Measurements from ENCODE around the gene WWC2.

Gene WWC2

DNA sequence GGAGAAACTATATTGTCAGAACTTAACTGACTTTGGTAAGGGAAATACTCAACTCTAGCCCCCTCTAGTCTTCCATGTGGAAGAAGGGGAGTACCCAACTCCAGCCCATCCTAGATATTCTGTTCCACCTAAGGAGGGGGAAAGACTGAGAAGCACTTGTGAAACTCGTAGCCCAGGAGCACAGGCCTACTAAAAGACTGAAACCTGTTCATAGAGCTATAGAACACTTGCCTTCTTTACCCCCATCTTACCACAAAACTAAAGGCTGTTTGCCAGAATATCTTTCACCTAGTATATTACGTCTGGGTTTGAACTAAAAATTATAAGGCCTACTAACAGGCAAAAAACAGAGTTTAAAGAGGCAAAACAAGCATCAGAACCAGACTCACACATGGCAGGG lies 205.5 kb downstream of the WWC2 start:
- TF ChIP-seq SUZ12 (IDR thresholded peaks at IDR 0.05; ENCODE audit: extremely low read depth, insufficient read depth, insufficient read length) (no peak), YY1 (IDR thresholded peaks at IDR 0.05; ENCODE audit: insufficient read depth, insufficient read length) (no peak)
- no peak overlapping the region for H3K9ac ChIP-seq (ENCODE audit: insufficient read length, low read depth)
- no peaks in the 10 kb centered on the region for H3K27me3 ChIP-seq (ENCODE audit: insufficient read depth, insufficient read length)
- peaks cover 18% of the 10 kb centered on the region for H3K36me3 ChIP-seq (ENCODE audit: insufficient read depth, insufficient read length, low read length)
- no peak overlapping the region for H3K4me3 ChIP-seq (ENCODE audit: insufficient read length, low read depth)
- H3K9me3 ChIP-seq (ENCODE audit: insufficient read depth, low read length): no peaks in the 10 kb centered on the region
- DNase-seq (ENCODE audit: low read depth, low spot score): no peak
- H3K4me1 ChIP-seq (ENCODE audit: insufficient read depth, insufficient read length): no peaks in the 10 kb centered on the region

DNA sequence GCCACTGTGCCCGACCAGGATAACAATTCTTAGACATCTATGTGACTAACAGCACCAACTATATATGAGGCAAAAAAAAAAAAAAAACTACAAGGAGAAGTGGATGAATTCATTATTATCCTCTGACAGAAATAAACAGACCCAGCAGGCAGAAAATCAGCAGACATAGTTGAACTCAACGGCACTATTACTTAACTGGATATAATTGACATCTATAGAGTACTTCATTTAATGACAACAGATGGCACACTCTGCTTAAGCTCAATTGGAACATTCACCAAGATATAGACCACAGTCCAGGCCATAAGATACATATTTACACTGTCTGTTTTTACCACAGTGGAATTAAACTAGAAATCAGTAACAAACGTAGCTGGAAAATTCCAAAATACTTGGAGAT lies 207.8 kb downstream of the WWC2 start:
- Histone ChIP-seq H3K9ac (ENCODE audit: insufficient read length, low read depth) (no peak overlapping the region), H3K27me3 (ENCODE audit: insufficient read depth, insufficient read length) (no peaks in the 10 kb centered on the region), H3K36me3 (ENCODE audit: insufficient read depth, insufficient read length, low read length) (peaks cover 16% of the 10 kb centered on the region), H3K4me1 (ENCODE audit: insufficient read depth, insufficient read length) (no peaks in the 10 kb centered on the region), H3K9me3 (ENCODE audit: insufficient read depth, low read length) (no peaks in the 10 kb centered on the region), H3K4me3 (ENCODE audit: insufficient read length, low read depth) (no peak overlapping the region)
- DNase-seq (ENCODE audit: low read depth, low spot score): no peak
- TF ChIP-seq YY1 (IDR thresholded peaks at IDR 0.05; ENCODE audit: insufficient read depth, insufficient read length) (no peak), SUZ12 (IDR thresholded peaks at IDR 0.05; ENCODE audit: extremely low read depth, insufficient read depth, insufficient read length) (no peak), ZNF274 (IDR thresholded peaks at IDR 0.05; ENCODE audit: low read depth, low read length) (no peak)

DNA sequence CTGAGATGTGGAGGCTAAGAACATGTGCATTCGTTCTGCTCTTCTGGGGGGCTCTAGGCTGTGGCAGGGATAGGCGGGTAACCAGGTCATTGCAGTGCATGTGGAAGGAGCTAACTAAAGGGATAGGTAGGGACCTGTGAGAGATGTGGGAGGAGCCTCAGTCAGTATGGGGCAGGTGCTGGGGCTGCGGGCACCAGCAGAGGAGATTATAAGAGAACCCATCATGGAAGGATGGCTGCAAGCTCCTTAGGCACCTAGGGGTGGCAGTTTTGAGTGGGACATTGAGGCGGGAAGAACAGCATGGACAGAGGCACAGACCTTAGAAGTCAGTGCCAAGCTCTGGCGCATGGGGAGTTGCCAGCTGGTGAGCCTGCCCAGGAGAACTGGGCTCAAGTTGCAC lies 213.8 kb downstream of the WWC2 start:
- Histone ChIP-seq H3K4me1 (ENCODE audit: insufficient read depth, insufficient read length) (no peaks in the 10 kb centered on the region), H3K9me3 (ENCODE audit: insufficient read depth, low read length) (no peaks in the 10 kb centered on the region), H3K9ac (ENCODE audit: insufficient read length, low read depth) (no peak overlapping the region), H3K27me3 (ENCODE audit: insufficient read depth, insufficient read length) (no peaks in the 10 kb centered on the region), H3K4me3 (ENCODE audit: insufficient read length, low read depth) (no peak overlapping the region), H3K36me3 (ENCODE audit: insufficient read depth, insufficient read length, low read length) (peaks cover 39% of the 10 kb centered on the region)
- TF ChIP-seq YY1 (IDR thresholded peaks at IDR 0.05; ENCODE audit: insufficient read depth, insufficient read length) (no peak), SUZ12 (IDR thresholded peaks at IDR 0.05; ENCODE audit: extremely low read depth, insufficient read depth, insufficient read length) (no peak), ZNF274 (IDR thresholded peaks at IDR 0.05; ENCODE audit: low read depth, low read length) (no peak)
- DNase-seq (ENCODE audit: low read depth, low spot score): no peak

DNA sequence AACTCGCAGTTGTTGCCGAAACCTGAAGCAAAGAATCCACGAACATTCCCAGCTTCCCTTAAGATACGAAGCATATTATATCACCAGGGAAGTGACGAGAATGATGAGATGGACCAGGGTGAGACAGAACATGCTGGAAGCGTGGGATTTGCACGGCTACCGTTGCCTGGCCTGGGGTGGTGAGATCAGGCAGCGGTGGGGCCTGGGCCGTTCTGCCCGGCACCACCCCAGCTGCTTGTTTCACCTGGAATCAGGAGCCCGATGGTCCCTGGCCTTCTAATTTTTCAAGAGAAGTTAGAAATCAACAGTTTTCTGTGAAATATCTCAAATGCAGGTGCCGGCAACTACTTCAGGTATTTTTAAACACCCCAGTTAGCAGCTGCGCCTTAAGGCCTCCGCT lies 215.3 kb downstream of the WWC2 start:
- Histone ChIP-seq H3K9ac (ENCODE audit: insufficient read length, low read depth) (no peak overlapping the region), H3K27me3 (ENCODE audit: insufficient read depth, insufficient read length) (no peaks in the 10 kb centered on the region), H3K9me3 (ENCODE audit: insufficient read depth, low read length) (no peaks in the 10 kb centered on the region), H3K4me3 (ENCODE audit: insufficient read length, low read depth) (no peak overlapping the region), H3K36me3 (ENCODE audit: insufficient read depth, insufficient read length, low read length) (peaks cover 43% of the 10 kb centered on the region), H3K4me1 (ENCODE audit: insufficient read depth, insufficient read length) (no peaks in the 10 kb centered on the region)
- TF ChIP-seq SUZ12 (IDR thresholded peaks at IDR 0.05; ENCODE audit: extremely low read depth, insufficient read depth, insufficient read length) (no peak), ZNF274 (IDR thresholded peaks at IDR 0.05; ENCODE audit: low read depth, low read length) (no peak), YY1 (IDR thresholded peaks at IDR 0.05; ENCODE audit: insufficient read depth, insufficient read length) (no peak)
- DNase-seq (ENCODE audit: low read depth, low spot score): no peak

DNA sequence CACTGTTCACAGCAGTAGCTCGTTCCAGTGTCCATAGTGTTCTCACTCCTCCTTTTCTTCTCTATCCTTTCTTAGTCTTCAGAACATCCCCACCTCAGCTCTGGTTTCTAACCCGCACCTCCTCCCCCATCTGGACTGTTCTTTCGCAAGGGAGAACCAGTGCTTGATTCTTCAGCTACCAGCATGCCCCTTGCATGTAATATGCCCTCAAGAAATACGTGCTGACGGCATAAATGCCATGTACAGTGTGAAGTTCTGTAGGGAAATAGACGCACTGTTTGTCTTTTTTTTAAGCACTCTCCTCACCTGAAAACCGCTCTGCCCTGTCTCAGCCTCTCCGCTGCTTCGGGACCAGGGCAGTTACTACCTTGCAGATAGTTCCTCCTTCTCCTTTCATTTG lies 215.7 kb downstream of the WWC2 start:
- H3K4me1 ChIP-seq (ENCODE audit: insufficient read depth, insufficient read length): no peaks in the 10 kb centered on the region
- no peak for TF ChIP-seq YY1 (IDR thresholded peaks at IDR 0.05; ENCODE audit: insufficient read depth, insufficient read length)
- TF ChIP-seq SUZ12 (IDR thresholded peaks at IDR 0.05; ENCODE audit: extremely low read depth, insufficient read depth, insufficient read length): no peak
- TF ChIP-seq ZNF274 (IDR thresholded peaks at IDR 0.05; ENCODE audit: low read depth, low read length): no peak
- H3K36me3 ChIP-seq (ENCODE audit: insufficient read depth, insufficient read length, low read length): peaks cover 42% of the 10 kb centered on the region
- H3K4me3 ChIP-seq (ENCODE audit: insufficient read length, low read depth): no peak overlapping the region
- H3K27me3 ChIP-seq (ENCODE audit: insufficient read depth, insufficient read length): no peaks in the 10 kb centered on the region
- no peaks in the 10 kb centered on the region for H3K9me3 ChIP-seq (ENCODE audit: insufficient read depth, low read length)
- no peak for DNase-seq (ENCODE audit: low read depth, low spot score)
- no peak overlapping the region for H3K9ac ChIP-seq (ENCODE audit: insufficient read length, low read depth)

DNA sequence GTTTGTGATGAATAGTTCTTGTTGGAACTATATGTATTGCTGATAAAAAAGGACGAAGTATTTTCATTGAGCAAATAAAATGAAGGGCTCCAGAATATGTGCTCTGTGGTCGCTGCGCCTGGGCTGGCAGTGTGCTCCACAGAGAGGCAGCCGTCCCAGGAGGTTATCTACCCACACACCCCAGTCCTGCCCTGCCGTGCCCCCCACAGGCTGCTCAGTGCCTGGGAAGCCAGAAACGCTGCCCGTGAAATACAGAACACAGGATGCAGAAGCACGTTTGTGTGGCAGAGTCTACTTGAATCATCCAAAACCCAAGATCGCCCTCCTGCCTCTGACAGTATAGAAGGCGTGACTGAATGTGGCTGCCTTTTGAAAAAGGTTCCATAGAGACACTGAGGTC lies 219.6 kb downstream of the WWC2 start:
- Histone ChIP-seq H3K4me1 (ENCODE audit: insufficient read depth, insufficient read length) (no peaks in the 10 kb centered on the region), H3K4me3 (ENCODE audit: insufficient read length, low read depth) (no peak overlapping the region), H3K9me3 (ENCODE audit: insufficient read depth, low read length) (no peaks in the 10 kb centered on the region), H3K27me3 (ENCODE audit: insufficient read depth, insufficient read length) (no peaks in the 10 kb centered on the region), H3K36me3 (ENCODE audit: insufficient read depth, insufficient read length, low read length) (peaks cover 31% of the 10 kb centered on the region), H3K9ac (ENCODE audit: insufficient read length, low read depth) (no peak overlapping the region)
- TF ChIP-seq YY1 (IDR thresholded peaks at IDR 0.05; ENCODE audit: insufficient read depth, insufficient read length) (no peak), ZNF274 (IDR thresholded peaks at IDR 0.05; ENCODE audit: low read depth, low read length) (no peak), SUZ12 (IDR thresholded peaks at IDR 0.05; ENCODE audit: extremely low read depth, insufficient read depth, insufficient read length) (no peak)
- no peak for DNase-seq (ENCODE audit: low read depth, low spot score)

DNA sequence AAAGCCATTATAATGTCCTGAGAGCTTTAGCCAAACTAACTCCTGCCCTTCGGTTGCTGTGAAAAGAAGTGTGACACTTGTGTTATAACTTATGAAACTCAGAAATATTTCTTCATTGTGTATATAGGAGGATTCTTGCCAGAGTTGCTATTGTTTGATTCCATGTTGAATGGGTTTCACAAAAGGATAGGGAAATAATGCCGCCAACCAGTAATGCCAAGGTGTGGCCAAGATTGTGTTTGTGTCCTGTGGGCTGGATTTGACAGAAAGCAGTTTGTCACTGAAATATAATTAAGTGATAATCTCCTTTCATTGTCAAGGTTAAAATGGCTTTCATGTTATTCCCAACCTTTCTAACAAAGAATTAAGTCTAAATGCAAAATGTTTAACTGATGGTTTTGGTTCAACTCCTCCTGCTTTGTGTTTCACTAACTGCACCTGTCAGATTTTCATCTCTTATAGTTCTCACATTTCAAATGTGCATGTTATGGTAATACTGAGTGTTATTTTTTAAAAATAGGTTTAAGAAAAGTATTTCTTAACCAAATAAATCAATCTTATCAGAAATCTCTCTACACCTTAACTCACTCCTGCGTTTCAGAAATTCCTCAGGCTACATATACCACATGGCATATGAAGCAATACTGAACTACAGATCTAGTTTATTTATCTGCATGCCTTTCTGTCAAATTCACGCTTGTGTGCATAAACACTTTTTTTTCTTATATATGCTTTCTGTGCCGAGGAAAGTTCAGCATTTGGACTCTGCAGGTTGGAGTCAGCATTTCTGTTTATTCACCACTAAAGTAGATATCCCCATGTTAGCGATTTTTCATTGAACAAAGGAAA lies 221.4 kb downstream of the WWC2 start, which contains the start of gene CLDN22:
CLDN22 (minus strand) TSS at position 66 of the 849 bp plus-strand sequence; CDS start at position 8, 58 bp downstream.
- Histone ChIP-seq H3K36me3 (ENCODE audit: insufficient read depth, insufficient read length, low read length) (peaks cover 16% of the 10 kb centered on the region), H3K9ac (ENCODE audit: insufficient read length, low read depth) (no peak within 1 kb of the TSS), H3K4me3 (ENCODE audit: insufficient read length, low read depth) (no peak within 1 kb of the TSS), H3K9me3 (ENCODE audit: insufficient read depth, low read length) (no peaks in the 10 kb centered on the region), H3K27me3 (ENCODE audit: insufficient read depth, insufficient read length) (no peaks in the 10 kb centered on the region), H3K4me1 (ENCODE audit: insufficient read depth, insufficient read length) (no peaks in the 10 kb centered on the region)
- TF ChIP-seq ZNF274 (IDR thresholded peaks at IDR 0.05; ENCODE audit: low read depth, low read length): no peak
- no peak for TF ChIP-seq SUZ12 (IDR thresholded peaks at IDR 0.05; ENCODE audit: extremely low read depth, insufficient read depth, insufficient read length)
- TF ChIP-seq YY1 (IDR thresholded peaks at IDR 0.05; ENCODE audit: insufficient read depth, insufficient read length): no peak
- no peak for DNase-seq (ENCODE audit: low read depth, low spot score)
